HG03039 (cell line): Measurements from ENCODE around the gene SLC44A4.
A peak's percentile ranks its signal among the peaks of the same experiment; 100 is the strongest.

Experiments
- ATAC-seq: cut with Tn5 transposase; IDR thresholded peaks from one replicate; pipeline ENCODE4 v1.9.1; 2021; ENCODE audit warnings: mild to moderate bottlenecking, moderate library complexity; ENCODE audit not compliant: unreplicated experiment

The SLC44A4 gene

DNA sequence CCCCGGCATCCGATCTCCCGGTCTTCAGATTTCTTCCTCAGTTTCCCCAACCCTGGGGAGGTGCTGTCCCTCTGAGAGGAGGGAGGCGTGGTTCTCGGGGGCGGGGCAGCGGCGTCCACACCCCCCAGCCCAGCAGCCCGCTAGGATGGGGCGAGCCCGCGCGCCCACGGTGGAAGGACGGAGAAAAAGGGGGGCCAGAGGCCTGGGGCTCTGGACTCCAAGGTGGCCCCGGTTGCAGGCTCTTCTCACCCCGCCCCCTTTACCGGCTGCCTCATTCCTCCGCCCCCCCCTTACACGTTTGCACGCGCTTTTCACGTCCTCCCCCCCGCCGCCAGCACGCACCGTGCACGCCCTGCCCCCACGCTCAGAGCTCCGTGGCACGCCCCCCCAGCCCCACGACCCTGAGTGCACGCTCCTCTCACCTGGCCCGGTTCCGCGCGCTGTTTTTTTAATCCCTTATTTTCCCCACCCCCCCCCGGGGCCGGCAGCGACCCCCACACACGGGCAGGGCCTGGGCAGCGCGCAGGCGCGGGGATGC, 22.7 kb upstream of the SLC44A4 start:
- no peak for ATAC-seq

DNA sequence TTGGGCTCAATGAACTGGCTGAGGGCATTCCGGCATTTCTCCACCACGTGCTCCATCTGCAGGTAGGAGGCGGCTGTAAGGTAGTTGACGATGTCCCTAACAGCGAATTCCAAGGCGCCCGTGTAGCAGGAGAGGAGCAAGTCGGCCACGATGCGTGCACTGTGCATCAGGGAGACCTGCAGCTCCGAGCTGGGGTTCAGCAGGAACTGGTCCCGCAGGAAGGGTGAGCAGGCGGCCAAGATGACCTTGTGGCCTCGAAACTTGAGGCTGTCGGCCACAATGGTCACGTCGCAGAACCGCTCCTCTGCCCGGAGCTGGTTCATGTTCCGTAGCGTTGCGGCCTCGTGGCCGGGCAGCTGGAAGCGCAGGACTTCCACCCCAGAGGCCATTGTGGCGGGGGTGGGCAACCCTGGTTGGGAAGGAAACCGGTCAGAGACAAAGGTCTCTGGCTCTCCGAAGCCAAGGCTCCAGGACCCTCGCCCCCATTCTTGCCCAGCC, 22.2 kb upstream of the SLC44A4 start:
- no peak for ATAC-seq

GRCh38 chr6:31899882-31900722, 21.3 kb upstream of the SLC44A4 start:
- no peak for ATAC-seq

- ATAC-seq, result no peak
Measured at GRCh38 chr6:31899215-31899614, 20.4 kb upstream of the SLC44A4 start.

- no peak for ATAC-seq
Measured at GRCh38 chr6:31898383-31899011, 19.7 kb upstream of the SLC44A4 start.

DNA sequence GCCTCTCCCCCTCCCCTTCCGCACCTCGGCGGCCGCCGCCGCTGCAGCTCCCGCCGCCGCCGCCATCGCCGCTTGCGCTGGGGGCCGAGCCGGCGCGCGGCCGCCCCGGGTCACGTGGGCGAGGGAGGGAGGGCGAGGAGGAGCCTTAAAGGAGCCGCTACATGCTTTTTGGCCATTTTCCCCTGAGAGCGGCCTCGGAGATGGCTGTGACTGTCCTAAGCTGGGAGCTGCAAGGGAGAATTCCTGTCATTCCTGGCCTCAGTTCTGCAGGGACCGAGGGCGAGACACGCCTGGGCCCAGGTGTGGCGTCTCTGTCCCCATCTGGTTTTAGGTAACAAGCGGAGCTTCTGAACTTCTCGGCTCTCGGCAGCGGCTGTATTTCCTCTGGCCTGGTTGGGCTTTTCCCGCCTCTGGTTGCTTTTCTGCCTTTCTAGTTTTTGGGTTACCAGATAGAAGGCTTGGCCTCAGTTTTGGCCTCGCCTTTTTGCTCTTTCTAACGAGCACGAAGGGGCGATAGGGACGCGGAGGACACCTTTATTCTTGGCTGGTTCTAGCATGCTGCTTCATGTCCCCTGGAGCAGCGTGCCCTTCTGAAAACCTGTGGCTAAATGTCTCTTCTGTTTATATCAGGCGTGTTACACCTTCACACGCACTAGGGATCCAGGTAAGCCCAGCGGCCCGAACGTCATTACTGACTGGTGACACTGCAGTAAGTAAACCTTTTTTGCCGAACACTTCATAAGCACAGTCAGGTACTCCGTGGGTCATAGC, 19.0 kb upstream of the SLC44A4 start, which contains the start of gene EHMT2:
EHMT2 (minus strand) TSS at position 87 of the 771 bp plus-strand sequence; CDS start at position 66, 21 bp downstream.
- peak; percentile 43 for ATAC-seq

DNA sequence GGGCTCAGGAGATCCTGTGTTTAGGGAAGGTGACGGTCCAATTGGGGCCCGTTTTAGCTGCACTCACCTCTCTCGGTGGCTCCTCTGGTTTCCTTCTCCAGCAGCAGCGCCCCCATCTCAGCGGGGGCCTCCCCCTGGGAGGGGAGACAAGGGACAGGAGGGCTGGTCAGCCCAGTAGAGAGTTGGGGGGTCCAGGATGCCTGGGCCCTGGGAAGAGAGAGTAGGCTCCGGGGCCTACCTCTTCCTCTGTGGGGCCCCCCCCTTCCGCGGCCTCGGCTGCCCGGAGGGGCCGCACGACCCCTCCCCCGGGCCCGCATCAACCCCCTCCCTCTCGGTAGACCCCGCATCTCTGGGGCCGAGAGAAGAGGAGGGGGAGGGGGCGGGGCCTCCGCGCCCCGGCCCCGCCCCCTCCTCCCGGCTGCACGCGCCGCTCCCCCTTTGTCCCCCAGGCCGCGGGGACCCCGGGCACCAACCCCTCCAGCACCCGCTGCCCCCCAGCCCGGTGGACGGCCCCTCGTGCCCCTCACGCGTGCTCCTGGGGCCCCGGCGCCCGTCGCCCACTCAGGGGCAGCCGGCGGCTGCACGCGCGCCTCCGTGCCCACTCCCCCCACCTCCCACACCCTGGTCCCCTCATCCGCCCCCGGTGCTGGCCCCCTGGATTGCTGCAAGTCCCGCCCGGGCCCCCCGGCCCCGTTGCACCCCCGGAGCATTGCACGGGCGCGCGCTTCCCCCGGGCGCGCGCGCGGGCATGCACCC, 18.2 kb upstream of the SLC44A4 start:
- ATAC-seq, result peak; percentile 6

DNA sequence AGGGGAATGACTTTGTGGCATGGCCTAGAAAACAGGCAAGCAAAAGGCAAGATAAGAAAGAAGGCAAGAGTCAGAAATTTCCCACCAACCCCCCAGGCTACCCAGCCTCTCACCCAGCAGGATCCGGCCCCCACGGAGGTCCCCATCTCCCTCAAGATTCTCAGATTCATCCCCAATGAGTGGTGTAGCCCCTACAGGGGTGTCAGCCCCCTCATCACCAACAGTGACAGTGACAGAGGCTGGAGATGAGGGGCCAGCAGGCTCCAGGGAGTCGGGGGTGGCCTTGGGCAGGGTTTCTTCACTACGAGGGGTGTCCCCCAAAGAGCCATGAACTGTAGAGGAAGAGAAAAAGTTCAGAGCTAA, 17.7 kb upstream of the SLC44A4 start:
- ATAC-seq, result no peak

- no peak for ATAC-seq
Measured at GRCh38 chr6:31892821-31893220, 14.0 kb upstream of the SLC44A4 start.

DNA sequence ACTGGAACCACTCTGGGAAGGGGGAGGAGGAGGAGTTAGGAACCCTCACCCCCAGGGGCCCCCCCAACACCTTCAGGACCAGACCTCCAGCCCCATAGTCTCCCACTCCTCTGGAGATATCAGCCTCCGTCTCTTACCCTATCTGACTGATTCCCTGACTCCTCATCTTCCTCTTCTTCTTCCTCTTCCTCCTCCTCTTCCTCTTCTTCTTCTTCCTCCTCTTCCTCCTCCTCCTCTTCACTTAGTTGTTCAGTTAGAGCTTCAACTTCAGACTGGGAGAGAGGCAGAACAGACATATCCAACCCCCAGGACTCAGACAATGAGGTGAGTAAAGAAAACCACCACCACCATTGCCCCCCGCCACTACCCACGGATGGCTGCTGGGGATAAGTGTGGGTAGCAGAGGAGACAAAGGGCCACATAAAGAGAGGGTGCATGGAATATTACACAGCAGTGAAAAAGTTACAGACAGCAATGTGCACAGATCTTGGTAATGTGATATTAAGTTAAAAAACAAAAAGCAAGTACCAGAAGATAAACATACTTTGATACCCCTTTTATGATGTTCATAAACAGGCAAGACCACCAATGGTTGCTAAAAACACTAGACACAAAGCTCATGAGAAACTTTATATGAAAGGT, 10.7 kb upstream of the SLC44A4 start:
- ATAC-seq, result no peak

- no peak for ATAC-seq
Measured at GRCh38 chr6:31888276-31889258, 9.8 kb upstream of the SLC44A4 start.

DNA sequence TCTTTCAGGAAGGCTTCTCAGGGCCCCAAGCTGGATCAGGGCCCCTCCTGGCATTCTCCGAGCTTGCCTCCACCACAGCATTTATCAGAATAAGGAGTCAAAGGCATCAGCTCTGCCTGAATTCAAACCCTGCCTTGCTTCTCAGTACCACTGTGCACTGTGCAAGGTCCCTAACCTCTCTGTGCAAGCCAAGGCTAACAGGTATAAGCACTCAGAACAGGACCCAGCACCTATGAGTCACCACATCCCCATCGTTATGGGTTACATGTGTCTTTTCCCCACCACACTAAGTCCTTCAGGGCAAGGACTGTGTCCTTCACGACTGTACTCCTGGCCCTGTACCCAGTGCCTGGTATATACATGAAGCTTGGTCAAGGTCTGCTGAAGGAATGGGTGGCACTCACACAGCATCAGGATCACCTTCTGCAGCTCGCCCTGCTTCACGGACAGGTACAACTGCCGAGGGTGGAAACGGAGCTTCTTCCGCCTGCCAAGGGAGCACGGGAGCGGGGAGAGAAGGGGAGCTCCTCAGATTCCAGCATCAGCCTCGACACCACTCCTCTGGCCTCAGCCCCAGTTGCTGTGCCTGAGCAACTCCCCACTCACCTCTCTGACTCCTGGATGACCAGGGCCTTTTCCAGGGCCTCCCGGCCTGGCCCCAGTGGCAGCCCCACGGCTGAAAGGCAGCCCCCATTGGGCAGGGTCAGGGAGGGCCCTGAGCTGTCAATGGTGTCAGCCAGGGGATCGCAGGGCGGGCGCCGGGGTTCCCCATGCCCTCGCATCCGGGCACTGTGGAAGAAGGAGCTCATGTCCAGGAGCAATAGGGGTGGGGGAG, 8.6 kb upstream of the SLC44A4 start:
- ATAC-seq, result no peak

DNA sequence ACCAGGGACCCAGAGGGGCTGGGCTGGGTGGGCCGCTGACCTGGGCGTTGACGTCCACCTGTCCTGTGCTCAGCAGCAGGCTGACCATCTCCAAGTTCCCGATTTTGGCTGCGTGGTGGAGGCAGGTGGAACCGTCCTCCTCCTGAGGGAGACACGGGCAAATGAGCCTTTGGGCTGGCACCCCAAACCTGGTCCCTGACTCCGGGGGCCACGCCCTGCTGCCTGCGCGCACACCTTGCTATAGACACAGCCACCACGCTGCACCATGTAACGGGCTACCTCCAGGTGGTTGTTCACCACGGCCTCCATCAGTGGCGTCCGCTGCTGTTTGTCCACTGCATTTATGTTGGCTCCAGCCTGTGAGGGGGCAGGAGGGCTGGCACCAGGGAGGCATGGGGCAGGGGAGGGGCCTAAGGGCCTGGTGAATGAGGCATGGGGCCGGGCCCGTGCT, 7.8 kb upstream of the SLC44A4 start:
- no peak for ATAC-seq

- no peak for ATAC-seq
Measured at GRCh38 chr6:31884528-31885035, 5.8 kb upstream of the SLC44A4 start.

GRCh38 chr6:31883676-31884075, 4.9 kb upstream of the SLC44A4 start:
- no peak for ATAC-seq

GRCh38 chr6:31882344-31882743, 3.5 kb upstream of the SLC44A4 start:
- no peak for ATAC-seq

DNA sequence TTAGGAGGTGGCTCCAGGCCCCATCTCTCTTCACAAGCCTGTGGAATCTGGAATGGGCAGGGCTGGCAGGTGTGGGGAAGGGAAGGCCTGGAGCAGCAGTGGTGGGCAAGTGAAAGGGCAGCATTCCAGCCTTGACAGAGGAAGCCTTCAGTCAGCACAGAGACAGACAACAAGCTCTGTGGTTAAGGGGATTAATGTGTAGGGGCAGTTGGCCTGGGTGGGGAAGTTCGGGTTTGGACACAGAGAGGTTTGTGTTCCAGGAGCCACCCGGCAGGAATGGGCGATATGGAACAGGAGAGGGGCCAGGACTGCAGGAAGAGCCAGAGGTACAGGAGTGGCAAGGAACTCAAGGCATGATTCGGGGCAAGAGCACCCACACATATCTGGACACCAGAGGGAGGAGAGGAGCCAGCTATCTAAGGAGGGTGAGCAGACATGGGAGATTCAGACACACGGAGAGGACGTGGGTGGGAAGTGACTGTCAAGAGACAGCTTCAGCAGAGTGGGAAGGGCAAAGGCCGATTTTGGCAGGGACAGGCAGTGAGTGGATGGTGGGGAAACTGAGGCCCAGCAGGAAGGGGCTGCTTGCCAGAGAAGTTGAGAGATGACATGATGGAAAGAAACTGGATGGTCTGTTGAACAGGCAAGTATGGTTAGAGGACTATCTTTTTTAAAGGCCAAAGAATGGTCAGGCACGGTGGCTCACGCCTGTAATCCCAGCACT, 2.5 kb upstream of the SLC44A4 start:
- ATAC-seq, result no peak
